Head of caudate nucleus (tissue), 42 donors: ENCODE data around the gene ALB.
"Not testable (repeated sequence)": the region's sequence is repeated elsewhere in the genome, so short reads cannot be mapped to it uniquely, and the experiment has no call there.

ENCODE experiments used
- DNase-seq, 42 donors: peaks; one replicate each; pipeline versions ENCODE4 v3.0.0 to v3.0.0-alpha.2; 2020 to 2021; ENCODE audit warnings: mixed read lengths in 7 of 42
- intact Hi-C: fragments of 100-400 bp; cut with DNase I; formaldehyde crosslinking; loops from one replicate; pipeline ENCODE4 v1.15.0; 2022

ALB gene

GRCh38 chr4:73404042-73404441 is at the start of gene ALB:
ALB (plus strand) TSS chr4:73404287; CDS start chr4:73404328, 41 bp downstream.
- intact Hi-C loops: no loop called here

GRCh38 chr4:73357174-73357573 is 46.9 kb upstream of the ALB start:
- DNase-seq, intact Hi-C loops: not testable (repeated sequence)

More at GRCh38 chr4:73404042-73404441, at the start of gene ALB:
- DNase-seq: no peak

- intact Hi-C loops: not testable (repeated sequence)
These were observed 34.4 kb upstream of the ALB start for GRCh38 chr4:73369506-73370199.

GRCh38 chr4:73375328-73375741 is 28.8 kb upstream of the ALB start:
- intact Hi-C loops: no loop called here
- no peak for DNase-seq

More at GRCh38 chr4:73369506-73370199, 34.4 kb upstream of the ALB start:
- not testable (repeated sequence) for DNase-seq

GRCh38 chr4:73376251-73376650 is 27.8 kb upstream of the ALB start:
- DNase-seq: no peak
- intact Hi-C loops: no loop called here

GRCh38 chr4:73376976-73377375 is 27.1 kb upstream of the ALB start:
- DNase-seq: no peak
- intact Hi-C loops: no loop called here

- intact Hi-C loops: no loop called here
- no peak for DNase-seq
These were observed 25.2 kb upstream of the ALB start for GRCh38 chr4:73378887-73379286.

GRCh38 chr4:73379946-73380345 is 24.1 kb upstream of the ALB start:
- intact Hi-C loops: no loop called here
- no peak for DNase-seq

- DNase-seq: no peak
- intact Hi-C loops: no loop called here
These were observed 22.9 kb upstream of the ALB start for GRCh38 chr4:73381214-73381613.

- DNase-seq: no peak
- intact Hi-C loops: no loop called here
These were observed 20.6 kb upstream of the ALB start for GRCh38 chr4:73383452-73383851.

GRCh38 chr4:73387552-73387951 is 16.5 kb upstream of the ALB start:
- intact Hi-C loops: no loop called here
- DNase-seq: no peak

- DNase-seq: no peak
- intact Hi-C loops: no loop called here
These were observed 15.2 kb upstream of the ALB start for GRCh38 chr4:73388887-73389286.

- intact Hi-C loops, DNase-seq: not testable (repeated sequence)
These were observed 14.4 kb upstream of the ALB start for GRCh38 chr4:73389663-73390062.

GRCh38 chr4:73391774-73392173 is 12.3 kb upstream of the ALB start:
- intact Hi-C loops: no loop called here
- DNase-seq: no peak

GRCh38 chr4:73392936-73393335 is 11.2 kb upstream of the ALB start:
- no peak for DNase-seq
- intact Hi-C loops: no loop called here

- DNase-seq: no peak
- intact Hi-C loops: no loop called here
These were observed 7.8 kb upstream of the ALB start for GRCh38 chr4:73396304-73396703.

- intact Hi-C loops: no loop called here
- no peak for DNase-seq
These were observed 6.8 kb upstream of the ALB start for GRCh38 chr4:73396993-73397972.

- intact Hi-C loops: no loop called here
- DNase-seq: no peak
These were observed 2.7 kb upstream of the ALB start for GRCh38 chr4:73401412-73401811.

GRCh38 chr4:73404457-73404856 is 370 bp downstream of the ALB start:
- intact Hi-C loops: no loop called here
- no peak for DNase-seq

- DNase-seq: no peak
- intact Hi-C loops: no loop called here
These were observed 1.1 kb downstream of the ALB start for GRCh38 chr4:73405138-73405537.
